Stimulated activated CD8-positive, alpha-beta memory T cell treated with anti-CD3 and anti-CD28 coated beads, Interleukin-4, amount 100 ng/mL, for 4 hours (primary cell): ENCODE results near the gene DHRSX.
"Not testable (repeated sequence)": the region's sequence is repeated elsewhere in the genome, so short reads cannot be mapped to it uniquely, and the experiment has no call there.

ENCODE experiments used
- DNase-seq, 2 donors: peaks; one replicate each; pipeline ENCODE4 v3.0.0-alpha.2; 2020; ENCODE audit warnings: low read depth in 2 of 2, low spot score in 1 of 2

The DHRSX gene

GRCh38 chrX:2266445-2267349 is 234.1 kb downstream of the DHRSX start:
- DNase-seq, result no peak

DNA sequence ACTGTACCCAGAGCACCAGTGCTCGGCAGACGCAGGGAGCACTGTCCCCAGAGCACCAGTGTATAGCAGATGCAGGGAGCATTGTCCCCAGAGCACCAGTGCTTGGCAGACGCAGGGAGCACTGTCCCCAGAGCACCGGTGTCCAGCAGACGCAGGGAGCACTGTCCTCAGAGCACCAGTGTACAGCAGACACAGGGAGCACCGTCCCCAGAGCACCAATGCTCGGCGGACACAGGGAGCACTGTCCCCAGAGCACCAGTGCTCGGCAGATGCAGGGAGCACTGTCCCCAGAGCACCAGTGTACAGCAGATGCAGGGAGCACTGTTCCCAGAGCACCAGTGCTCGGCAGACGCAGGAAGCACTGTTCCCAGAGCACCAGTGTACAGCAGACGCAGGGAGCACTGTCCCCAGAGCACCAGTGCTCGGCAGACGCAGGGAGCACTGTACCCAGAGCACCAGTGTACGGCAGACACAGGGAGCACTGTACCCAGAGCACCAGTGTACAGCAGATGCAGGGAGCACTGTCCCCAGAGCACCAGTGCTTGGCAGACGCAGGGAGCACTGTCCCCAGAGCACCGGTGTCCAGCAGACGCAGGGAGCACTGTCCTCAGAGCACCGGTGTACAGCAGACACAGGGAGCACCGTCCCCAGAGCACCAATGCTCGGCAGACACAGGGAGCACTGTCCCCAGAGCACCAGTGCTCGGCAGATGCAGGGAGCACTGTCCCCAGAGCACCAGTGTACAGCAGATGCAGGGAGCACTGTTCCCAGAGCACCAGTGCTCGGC is 234.9 kb downstream of the DHRSX start:
- not testable (repeated sequence) for DNase-seq

DNA sequence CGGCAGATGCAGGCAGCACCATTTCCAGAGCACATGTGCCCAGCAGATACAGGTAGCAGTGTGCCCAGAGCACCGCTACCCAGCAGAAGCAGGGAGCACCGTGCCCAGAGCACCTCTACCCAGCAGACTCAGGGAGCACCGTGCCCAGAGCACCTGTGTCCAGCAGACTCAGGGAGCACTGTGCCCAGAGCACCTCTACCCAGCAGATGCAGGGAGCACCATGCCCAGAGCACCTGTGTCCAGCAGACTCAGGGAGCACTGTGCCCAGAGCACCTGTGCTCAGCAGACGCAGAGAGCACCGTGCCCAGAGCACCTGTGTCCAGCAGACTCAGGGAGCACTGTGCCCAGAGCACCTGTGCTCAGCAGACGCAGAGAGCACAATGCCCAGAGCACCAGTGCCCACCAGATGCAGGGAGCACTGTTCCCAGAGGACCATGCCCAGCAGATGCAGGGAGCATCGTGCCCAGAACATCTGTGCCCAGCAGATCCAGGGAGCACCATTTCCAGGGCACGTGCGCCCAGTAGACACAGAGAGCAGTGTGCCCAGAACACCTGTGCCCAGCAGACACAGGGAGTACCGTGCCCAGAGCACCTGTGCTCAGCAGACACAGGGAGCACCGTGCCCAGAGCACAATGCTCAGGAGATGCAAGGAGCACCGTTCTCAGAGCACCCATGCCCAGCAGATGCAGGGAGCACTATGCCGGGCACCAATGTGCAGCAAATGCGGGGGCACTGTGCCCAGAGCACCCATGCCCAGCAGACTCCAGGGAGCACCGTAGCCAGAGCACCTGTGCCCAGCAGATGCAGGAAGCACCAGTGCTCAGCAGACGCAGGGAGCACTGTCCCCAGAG is 236.4 kb downstream of the DHRSX start:
- DNase-seq, result no peak

- DNase-seq, result no peak
Observed at GRCh38 chrX:2263203-2263602, 237.6 kb downstream of the DHRSX start.

DNA sequence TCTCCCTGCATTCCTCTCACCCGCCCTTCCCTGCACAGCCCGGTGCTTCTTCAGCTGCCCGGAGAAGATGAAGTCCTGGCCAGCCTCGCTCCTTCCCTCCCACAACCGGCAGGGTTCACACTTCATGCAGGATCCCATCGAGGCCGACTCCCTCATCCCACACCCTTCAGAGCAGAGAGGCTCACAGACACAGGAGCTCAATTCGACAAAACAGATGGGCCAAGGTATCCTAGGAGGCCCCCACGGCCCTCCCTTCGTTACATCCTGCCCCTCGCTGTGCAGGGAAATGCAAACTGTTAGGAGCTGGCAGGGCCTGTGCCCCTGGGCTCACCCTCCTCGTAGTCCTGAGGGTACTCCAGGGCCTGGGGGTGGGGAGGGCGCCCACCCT is 238.1 kb downstream of the DHRSX start:
- no peak for DNase-seq

DNA sequence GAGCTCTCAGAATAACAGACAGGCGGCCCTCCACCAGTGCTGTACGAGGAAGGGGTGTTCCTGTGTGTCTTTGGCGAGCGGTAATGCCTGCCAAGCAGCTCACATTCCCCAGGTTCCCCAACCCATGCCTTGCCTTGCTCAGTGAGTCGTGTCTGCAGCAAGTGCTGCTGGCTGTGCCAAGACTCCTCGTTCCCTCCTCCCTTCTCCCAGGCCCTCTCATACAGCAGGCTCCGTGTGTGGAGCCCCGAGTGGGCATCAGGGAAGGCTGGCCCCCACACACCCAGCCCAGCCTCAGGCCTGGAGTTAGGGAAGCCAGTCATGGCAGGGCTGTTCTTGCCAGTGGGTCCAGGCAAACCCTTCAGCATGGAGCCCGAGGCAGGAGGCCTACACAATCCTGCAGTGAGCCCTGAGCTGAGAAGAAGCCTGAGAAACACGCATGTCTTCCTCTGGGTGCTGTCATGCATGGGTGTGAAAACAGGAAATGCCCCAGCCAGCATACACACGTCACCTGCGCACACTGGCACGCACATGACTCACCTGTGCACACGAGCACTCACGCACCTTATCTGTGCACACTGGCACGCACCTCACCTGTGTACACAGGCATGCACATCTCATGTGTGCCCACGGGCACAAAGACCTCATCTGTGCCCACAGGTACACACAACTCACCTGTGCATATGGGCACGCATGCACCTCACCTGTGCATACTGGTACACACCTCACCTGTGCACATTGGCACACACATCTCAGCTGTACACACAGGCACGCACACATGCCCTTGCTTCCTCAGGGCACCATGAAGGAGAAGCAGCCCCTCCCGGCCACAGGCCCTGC is 238.7 kb downstream of the DHRSX start:
- no peak for DNase-seq

DNA sequence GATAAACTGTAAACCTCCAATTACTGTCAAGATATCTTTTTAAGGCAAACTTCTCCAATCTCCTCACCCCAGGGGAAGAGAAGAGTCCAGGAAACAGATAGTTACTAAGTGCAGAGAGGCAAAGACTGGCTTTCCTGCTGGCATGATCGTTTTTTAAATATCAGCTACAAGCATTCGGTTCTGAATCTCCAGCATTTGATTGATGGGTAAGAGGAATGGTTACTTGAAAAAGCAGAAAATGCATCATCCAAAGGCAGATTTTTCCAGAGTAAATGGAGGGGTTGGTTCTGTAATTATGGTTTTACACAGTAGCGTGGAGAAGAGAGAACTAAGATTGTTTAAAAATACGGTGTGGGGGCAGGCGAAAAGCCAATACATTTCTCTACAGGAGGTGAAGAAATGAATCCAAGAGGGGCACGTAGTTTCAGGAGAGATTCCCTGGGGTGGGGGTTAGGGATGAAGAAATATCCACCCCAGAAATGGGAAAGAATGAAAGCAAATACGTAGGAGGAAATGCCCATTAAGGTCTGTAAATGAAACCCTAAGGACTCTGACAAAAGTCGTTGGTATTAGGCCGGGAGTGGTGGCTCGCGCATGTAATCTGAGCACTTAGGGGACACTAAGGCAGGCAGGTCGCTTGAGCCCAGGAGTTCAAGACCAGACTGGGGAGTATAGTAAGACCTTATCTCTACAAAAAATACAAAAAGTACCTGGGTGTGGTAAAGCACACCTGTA is 248.3 kb downstream of the DHRSX start:
- no peak for DNase-seq

DNA sequence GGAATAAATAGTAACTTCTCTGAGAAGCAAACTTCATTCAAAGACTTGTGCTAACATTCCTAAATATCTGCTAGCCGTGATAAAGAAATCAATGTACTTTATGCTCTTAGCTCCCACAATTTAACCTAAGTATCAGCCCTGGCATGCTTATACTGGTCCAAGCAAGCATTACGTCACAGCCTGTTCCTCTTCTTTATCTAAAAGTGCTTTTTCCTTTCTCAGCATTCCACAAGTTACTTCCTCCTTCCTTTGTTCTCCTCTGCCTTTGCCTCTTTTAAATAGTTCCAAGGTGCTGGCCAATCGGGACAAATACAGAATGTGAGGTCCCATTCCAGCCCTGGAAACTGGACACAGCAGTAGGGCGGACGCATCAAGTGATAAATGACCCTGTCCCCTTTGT is 249.6 kb downstream of the DHRSX start:
- DNase-seq, result no peak

DNA sequence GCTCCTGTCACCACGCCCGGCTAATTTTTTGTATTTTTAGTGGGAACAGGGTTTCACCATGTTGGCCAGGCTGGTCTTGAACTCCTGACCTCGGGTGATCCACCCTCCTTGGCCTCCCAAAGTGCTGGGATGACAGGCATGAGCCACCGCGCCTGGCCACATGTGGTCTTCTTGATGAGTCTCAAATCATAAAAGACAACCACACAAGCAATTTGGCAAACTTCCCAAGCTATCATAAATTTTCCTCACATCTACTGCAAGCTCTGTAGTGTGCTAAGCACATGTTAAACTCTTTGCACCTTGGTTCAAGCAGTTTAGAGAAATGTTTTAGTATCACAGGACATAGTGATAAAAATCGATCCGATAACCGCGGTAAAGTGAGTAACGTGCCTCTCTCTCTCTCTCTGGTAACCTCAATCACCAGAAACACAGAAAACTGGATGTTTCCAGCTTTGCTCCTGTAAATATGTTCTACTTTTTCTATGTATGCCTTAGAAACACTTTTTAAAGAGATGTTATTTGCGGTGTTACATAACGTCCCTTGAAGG is 256.8 kb downstream of the DHRSX start:
- DNase-seq, result no peak

DNA sequence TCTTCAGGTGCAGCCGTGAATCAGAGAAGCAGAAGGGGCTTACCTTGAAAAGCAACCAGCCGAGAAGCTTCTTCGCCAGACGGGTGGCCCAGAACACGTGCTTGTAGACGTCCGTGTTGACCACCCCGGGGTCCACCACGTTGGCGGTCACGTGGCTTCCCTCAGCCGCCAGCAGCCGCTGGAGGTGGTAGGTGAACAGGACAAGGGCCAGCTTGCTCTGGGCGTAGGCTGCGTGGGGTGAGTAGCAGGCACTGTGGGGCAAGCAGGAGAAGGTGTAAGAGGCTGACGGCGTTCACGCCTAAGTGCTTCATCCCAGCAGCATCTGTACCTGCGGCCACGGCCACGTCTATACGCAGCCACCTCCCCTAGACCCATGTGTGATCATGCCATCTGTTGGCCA is 257.8 kb downstream of the DHRSX start:
- no peak for DNase-seq

- DNase-seq, result no peak
Observed at GRCh38 chrX:2242326-2242725, 258.4 kb downstream of the DHRSX start.

DNA sequence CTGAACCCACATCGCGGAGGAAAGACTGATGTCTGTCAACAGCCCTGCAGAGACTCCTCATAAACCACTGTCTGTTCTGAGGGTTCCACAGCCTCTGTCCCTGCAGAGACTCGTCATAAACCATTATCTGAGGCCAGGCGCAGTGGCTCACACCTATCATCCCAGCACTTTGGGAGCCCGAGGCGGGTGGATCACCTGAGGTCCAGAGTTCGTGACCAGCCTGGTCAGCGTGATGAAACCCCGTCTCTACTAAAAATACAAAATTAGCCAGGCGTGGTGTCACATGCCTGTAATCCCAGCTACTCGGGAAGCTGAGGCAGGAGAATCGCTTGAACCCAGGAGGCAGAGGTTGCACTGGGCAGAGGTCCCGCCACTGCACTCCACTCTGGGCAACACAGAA is 259.3 kb downstream of the DHRSX start:
- DNase-seq, result not testable (repeated sequence)

- DNase-seq, result not testable (repeated sequence)
Observed at GRCh38 chrX:2240761-2241160, 260.0 kb downstream of the DHRSX start.

GRCh38 chrX:2237976-2238375 is 262.8 kb downstream of the DHRSX start:
- no peak for DNase-seq

- no peak for DNase-seq
Observed at GRCh38 chrX:2231570-2232192, 269.1 kb downstream of the DHRSX start.

DNA sequence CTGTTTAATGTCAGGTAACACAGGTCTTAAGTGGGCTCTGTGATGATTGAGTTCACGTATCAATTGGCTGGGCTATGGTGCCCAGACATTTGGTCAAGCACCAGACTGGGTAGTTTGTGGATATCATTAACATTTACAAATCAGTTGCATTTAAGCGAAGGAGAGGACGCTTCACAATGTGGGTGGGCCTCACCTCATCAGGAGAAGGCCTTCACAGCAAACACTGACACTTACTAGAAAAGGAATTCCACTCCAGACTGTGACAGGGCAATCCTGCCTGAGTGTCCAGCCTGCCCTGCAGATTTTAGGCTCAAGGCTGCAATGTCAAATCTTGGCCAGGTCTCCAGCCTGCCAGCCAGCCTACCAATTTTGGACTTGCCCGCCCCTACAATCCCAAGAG is 270.3 kb downstream of the DHRSX start:
- no peak for DNase-seq

- no peak for DNase-seq
Observed at GRCh38 chrX:2228536-2228935, 272.2 kb downstream of the DHRSX start.

GRCh38 chrX:2226906-2227656 is 273.7 kb downstream of the DHRSX start:
- no peak for DNase-seq
